ENCODE measurements around the gene CIAPIN1.

CIAPIN1 gene

GRCh38 chr16:57388359-57389086 lies 58.7 kb downstream of the CIAPIN1 start:
- no peaks in the 10 kb centered on the region for H3K9me2 ChIP-seq (replicated peaks; ENCODE audit: insufficient read depth, low read length)
- H3K9me3 ChIP-seq (replicated peaks; ENCODE audit: insufficient read depth, low read length) = no peaks in the 10 kb centered on the region
- no peaks in the 10 kb centered on the region for H3K4me1 ChIP-seq (ENCODE audit: low read length)
- no peak overlapping the region for H3K4me2 ChIP-seq (ENCODE audit: low read depth, low read length)
- H3K79me2 ChIP-seq (ENCODE audit: low read length) = no peaks in the 10 kb centered on the region
- TF ChIP-seq EZH2phosphoT487 (IDR thresholded peaks at IDR 0.05; ENCODE audit: low read length) (no peak), CTCF (IDR thresholded peaks at IDR 0.05; ENCODE audit: low read length) (no peak), EZH2 (optimal IDR thresholded peaks at IDR 0.05; ENCODE audit: low read depth, low read length) (no peak)
- no peak for DNase-seq
- H3K4me3 ChIP-seq (ENCODE audit: low read length) = no peak overlapping the region
- H2AFZ ChIP-seq (ENCODE audit: low read length) = no peak overlapping the region
- no peak overlapping the region for H3K27ac ChIP-seq (ENCODE audit: low read length)
- no peaks in the 10 kb centered on the region for H3K27me3 ChIP-seq (replicated peaks; ENCODE audit: insufficient read depth, low read length)
- H3F3A ChIP-seq (ENCODE audit: insufficient read depth, low read length) = no peaks in the 10 kb centered on the region
- no peak overlapping the region for H3K9ac ChIP-seq (ENCODE audit: low read length)
- no peaks in the 10 kb centered on the region for H3K36me3 ChIP-seq (replicated peaks; ENCODE audit: insufficient read depth, low read length)
- no peaks in the 10 kb centered on the region for H4K20me1 ChIP-seq (ENCODE audit: insufficient read depth, low read length)

GRCh38 chr16:57387598-57388354 lies 59.4 kb downstream of the CIAPIN1 start:
- Histone ChIP-seq H3F3A (ENCODE audit: insufficient read depth, low read length) (no peaks in the 10 kb centered on the region), H4K20me1 (ENCODE audit: insufficient read depth, low read length) (no peaks in the 10 kb centered on the region), H3K27ac (ENCODE audit: low read length) (no peak overlapping the region), H3K36me3 (replicated peaks; ENCODE audit: insufficient read depth, low read length) (no peaks in the 10 kb centered on the region), H3K79me2 (ENCODE audit: low read length) (no peaks in the 10 kb centered on the region), H3K9me3 (replicated peaks; ENCODE audit: insufficient read depth, low read length) (no peaks in the 10 kb centered on the region), H3K9ac (ENCODE audit: low read length) (no peak overlapping the region), H3K4me3 (ENCODE audit: low read length) (no peak overlapping the region), H3K4me1 (ENCODE audit: low read length) (no peaks in the 10 kb centered on the region), H2AFZ (ENCODE audit: low read length) (no peak overlapping the region), H3K9me2 (replicated peaks; ENCODE audit: insufficient read depth, low read length) (no peaks in the 10 kb centered on the region), H3K4me2 (ENCODE audit: low read depth, low read length) (no peak overlapping the region), H3K27me3 (replicated peaks; ENCODE audit: insufficient read depth, low read length) (no peaks in the 10 kb centered on the region)
- no peak for TF ChIP-seq CTCF (IDR thresholded peaks at IDR 0.05; ENCODE audit: low read length)
- no peak for TF ChIP-seq EZH2phosphoT487 (IDR thresholded peaks at IDR 0.05; ENCODE audit: low read length)
- no peak for TF ChIP-seq EZH2 (optimal IDR thresholded peaks at IDR 0.05; ENCODE audit: low read depth, low read length)
- no peak for DNase-seq

GRCh38 chr16:57386381-57386951 lies 60.7 kb downstream of the CIAPIN1 start:
- Histone ChIP-seq H3K9me3 (replicated peaks; ENCODE audit: insufficient read depth, low read length) (no peaks in the 10 kb centered on the region), H3K27ac (ENCODE audit: low read length) (no peak overlapping the region), H3K4me2 (ENCODE audit: low read depth, low read length) (no peak overlapping the region), H3K9me2 (replicated peaks; ENCODE audit: insufficient read depth, low read length) (no peaks in the 10 kb centered on the region), H3K36me3 (replicated peaks; ENCODE audit: insufficient read depth, low read length) (no peaks in the 10 kb centered on the region), H3K4me3 (ENCODE audit: low read length) (no peak overlapping the region), H3F3A (ENCODE audit: insufficient read depth, low read length) (no peaks in the 10 kb centered on the region), H3K4me1 (ENCODE audit: low read length) (no peaks in the 10 kb centered on the region), H3K27me3 (replicated peaks; ENCODE audit: insufficient read depth, low read length) (no peaks in the 10 kb centered on the region), H3K79me2 (ENCODE audit: low read length) (no peaks in the 10 kb centered on the region), H2AFZ (ENCODE audit: low read length) (no peak overlapping the region), H4K20me1 (ENCODE audit: insufficient read depth, low read length) (no peaks in the 10 kb centered on the region), H3K9ac (ENCODE audit: low read length) (no peak overlapping the region)
- no peak for TF ChIP-seq CTCF (IDR thresholded peaks at IDR 0.05; ENCODE audit: low read length)
- no peak for TF ChIP-seq EZH2 (optimal IDR thresholded peaks at IDR 0.05; ENCODE audit: low read depth, low read length)
- TF ChIP-seq EZH2phosphoT487 (IDR thresholded peaks at IDR 0.05; ENCODE audit: low read length) = no peak
- no peak for DNase-seq

All from MM.1S (cell line).